Measurements from ENCODE around the gene TLL2. TPM values are rescaled to one million over a fixed set of nuclear protein-coding genes. Genes with fewer than 3 reads are reported as not detected.

TLL2 gene
- total and polyA plus RNA-seq, 2 of the 4 experiments (the other 2 are of a cell fraction): under 0.01 to 0.05 TPM

DNA sequence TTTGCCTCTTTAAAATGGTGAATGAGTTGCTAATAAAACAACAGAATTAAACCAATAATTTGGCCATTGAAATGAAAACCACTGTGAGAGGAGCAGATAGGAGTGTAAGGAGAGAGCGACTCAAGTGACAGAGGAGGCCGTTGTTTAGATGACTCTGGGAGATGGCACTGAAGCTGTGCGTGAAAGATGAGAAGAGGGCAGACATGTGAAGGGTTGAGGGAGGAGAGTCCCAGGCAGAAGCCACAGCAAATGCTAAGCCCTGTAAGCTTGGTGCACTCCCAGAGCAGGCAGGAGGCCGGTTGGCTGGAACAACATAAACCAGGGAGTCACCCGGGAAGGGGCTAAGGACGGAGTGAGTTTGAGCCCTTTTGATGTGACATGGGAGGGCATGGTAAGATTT, 154.1 kb downstream of the TLL2 start:
- intact Hi-C loops (cut with micrococcal nuclease) (no loop called here), in situ Hi-C loops (cut with MboI; ENCODE audit: low sequenced_read_pairs) (no loop called here), dilution Hi-C loops (cut with HindIII; ENCODE audit: low sequenced_read_pairs, unreplicated experiment) (no loop called here)
- Histone ChIP-seq H3K9me3 (ENCODE audit: control insufficient read depth, insufficient read depth, low read length) (no peaks in the 10 kb centered on the region), H3K56ac (ENCODE audit: extremely low read depth, insufficient read depth, low read length) (no peak overlapping the region), H4K20me1 (ENCODE audit: insufficient read depth, low read length) (no peaks in the 10 kb centered on the region), H2BK5ac (ENCODE audit: low read depth, low read length, poor library complexity, severe bottlenecking) (no peak overlapping the region), H2AK9ac (replicated peaks; ENCODE audit: low read depth, low read length, poor library complexity) (no peak overlapping the region), H2BK20ac (ENCODE audit: low read depth, low read length) (no peak overlapping the region), H2AK5ac (ENCODE audit: low read depth, low read length) (no peak overlapping the region), H2AFZ (replicated peaks; ENCODE audit: low read length, poor library complexity) (no peak overlapping the region), H3K9me1 (ENCODE audit: insufficient read depth, low read length) (no peaks in the 10 kb centered on the region), H3K27me3 (ENCODE audit: control insufficient read depth, insufficient read depth, low read length) (peaks cover 1% of the 10 kb centered on the region), H3K23ac (ENCODE audit: low read depth, low read length) (no peak overlapping the region), H2BK120ac (ENCODE audit: low read depth, low read length) (no peak overlapping the region), H3K27ac (ENCODE audit: insufficient read depth, low read length) (no peak overlapping the region), H4K91ac (ENCODE audit: insufficient read depth, low read depth, low read length) (no peak overlapping the region), H4K5ac (ENCODE audit: low read depth, low read length) (no peak overlapping the region), H3K9ac (ENCODE audit: low read depth, low read length) (no peak overlapping the region), H2BK15ac (ENCODE audit: low read depth, low read length) (no peak overlapping the region), H3K4me1 (ENCODE audit: control insufficient read depth, insufficient read depth, low read length) (no peaks in the 10 kb centered on the region), H3K18ac (ENCODE audit: low read depth, low read length) (no peak overlapping the region), H3K4me2 (ENCODE audit: low read depth, low read length) (no peak overlapping the region), H3K79me1 (ENCODE audit: low read depth in 1 of 2, low read length in 2 of 2) (no peaks in the 10 kb centered on the region), H3K36me3 (ENCODE audit: control insufficient read depth, insufficient read depth, low read length) (no peaks in the 10 kb centered on the region), H3K14ac (replicated peaks; ENCODE audit: low read depth, low read length) (no peak overlapping the region), H3K4ac (ENCODE audit: low read depth, low read length) (no peak overlapping the region), H4K8ac (ENCODE audit: low read depth in 2 of 2, low read length in 2 of 2) (no peak overlapping the region), H3K4me3 (ENCODE audit: insufficient read depth, low read depth, low read length) (no peak overlapping the region)
- ChIA-PET CTCF (no interaction called here), POLR2A (ENCODE audit: unreplicated experiment) (no interaction called here)
- ATAC-seq (ENCODE audit: low read depth) (no peak), DNase-seq (no peak)
- 59% methylated on average over 4 of the region's 6 CpGs; no CpG with 5 or more reads in 1 of the 2 experiments for WGBS, 2 experiments (ENCODE audit: extremely low coverage in 2 of 2, insufficient read length in 1 of 2)
- TF ChIP-seq RFX5 (IDR thresholded peaks at IDR 0.05; ENCODE audit: low read depth, low read length) (no peak), NFE2L2 (IDR thresholded peaks at IDR 0.05; ENCODE audit: low read depth, low read length) (no peak), CHD1 (IDR thresholded peaks at IDR 0.05; ENCODE audit: low read depth, low read length) (no peak), CEBPB (IDR thresholded peaks at IDR 0.05; ENCODE audit: low read depth, low read length) (no peak), MXI1 (IDR thresholded peaks at IDR 0.05; ENCODE audit: borderline replicate concordance, low read depth, low read length) (no peak), FOS (IDR thresholded peaks at IDR 0.05; ENCODE audit: low read depth, low read length) (no peak), RAD21 (IDR thresholded peaks at IDR 0.05; ENCODE audit: low read length) (no peak), MAZ (IDR thresholded peaks at IDR 0.05; ENCODE audit: borderline replicate concordance, low read depth, low read length) (no peak), SMC3 (IDR thresholded peaks at IDR 0.05; ENCODE audit: low read depth, low read length) (no peak)
- BruUV-seq (replicated peaks): no TSS peak
